OCI-LY1 (cell line): ENCODE measurements around the gene KLHL29.

ENCODE experiments used
- H2AFZ ChIP-seq: fragments of 200-600 bp; sonication (generic), shearing (Covaris generic); 2 replicates; pipeline ENCODE4 v1.6.0; 2014; ENCODE audit warnings: antibody characterized with exemption, mild to moderate bottlenecking, low read length
- H3F3A ChIP-seq: fragments of 200-600 bp; sonication (generic), shearing (Covaris generic); 2 replicates; pipeline ENCODE4 v1.6.0; 2014; ENCODE audit warnings: mild to moderate bottlenecking, antibody characterized with exemption, low read length, moderate library complexity; ENCODE audit not compliant: insufficient read depth
- H3K27ac ChIP-seq: fragments of 200-600 bp; sonication (generic); 2 replicates; pipeline ENCODE4 v1.5.1; 2014; ENCODE audit warnings: low read length, mixed run types, mild to moderate bottlenecking, low read depth; ENCODE audit not compliant: poor library complexity, severe bottlenecking
- H3K27me3 ChIP-seq: fragments of 200-600 bp; sonication (generic); 2 replicates; pipeline ENCODE4 v1.6.0; 2014; ENCODE audit warnings: antibody characterized with exemption, mild to moderate bottlenecking, low read length, moderate library complexity; ENCODE audit not compliant: insufficient read depth
- H3K36me3 ChIP-seq: fragments of 200-600 bp; sonication (generic); 2 replicates; pipeline ENCODE4 v1.6.1; 2014; ENCODE audit warnings: mild to moderate bottlenecking, antibody characterized with exemption, low read length, moderate library complexity, mixed read lengths; ENCODE audit not compliant: insufficient read depth
- H3K4me1 ChIP-seq: fragments of 200-600 bp; sonication (generic); 2 replicates; pipeline ENCODE4 v1.5.1; 2014; ENCODE audit warnings: mild to moderate bottlenecking, low read length, moderate library complexity; ENCODE audit not compliant: insufficient read depth, severe bottlenecking
- H3K4me2 ChIP-seq: fragments of 200-600 bp; sonication (generic), shearing (Covaris generic); 2 replicates; pipeline ENCODE4 v1.6.1; 2014; ENCODE audit warnings: low read length
- H3K4me3 ChIP-seq: fragments of 200-600 bp; sonication (generic); 2 replicates; pipeline ENCODE4 v1.5.1; 2014; ENCODE audit warnings: low read length, low read depth, mild to moderate bottlenecking, mixed read lengths; ENCODE audit not compliant: poor library complexity, severe bottlenecking
- H3K79me2 ChIP-seq: fragments of 200-600 bp; shearing (Covaris generic); 2 replicates; pipeline ENCODE4 v1.6.1; 2016; ENCODE audit warnings: mixed run types, low read length, mixed read lengths; ENCODE audit not compliant: insufficient read depth
- H3K9ac ChIP-seq: fragments of 200-600 bp; sonication (generic), shearing (Covaris generic); 2 replicates; pipeline ENCODE4 v1.6.1; 2014; ENCODE audit warnings: mild to moderate bottlenecking, low read length, mixed read lengths
- H3K9me2 ChIP-seq: fragments of 200-600 bp; sonication (generic), shearing (Covaris generic); 2 replicates; pipeline ENCODE4 v1.6.1; 2014; ENCODE audit warnings: low read depth, mild to moderate bottlenecking, low read length, mixed read lengths
- H3K9me3 ChIP-seq: fragments of 200-600 bp; shearing (Covaris generic); 2 replicates; pipeline ENCODE4 v1.6.1; 2014; ENCODE audit warnings: low read length, mixed read lengths
- H4K20me1 ChIP-seq: fragments of 200-600 bp; sonication (generic), shearing (Covaris generic); 2 replicates; pipeline ENCODE4 v1.6.0; 2016; ENCODE audit warnings: mild to moderate bottlenecking, low read length; ENCODE audit not compliant: insufficient read depth
- CTCF ChIP-seq: fragments of 200-600 bp; sonication (generic), shearing (Covaris generic); IDR thresholded peaks from 2 replicates; pipeline ENCODE4 v1.5.1; 2017; ENCODE audit warnings: mild to moderate bottlenecking, antibody characterized with exemption, low read length, moderate library complexity, mixed read lengths
- EZH2 ChIP-seq: fragments of 200-600 bp; sonication (generic), shearing (Covaris generic); IDR thresholded peaks from 2 replicates; pipeline ENCODE4 v1.8.0; 2017; ENCODE audit warnings: borderline replicate concordance, mixed run types, mild to moderate bottlenecking, antibody characterized with exemption, low read length, moderate library complexity, mixed read lengths

KLHL29 gene

GRCh38 chr2:23441414-23441813 is 56.4 kb downstream of the KLHL29 start:
- Histone ChIP-seq H2AFZ (no peak overlapping the region), H3K9ac (no peak overlapping the region), H3K27me3 (no peaks in the 10 kb centered on the region), H3K27ac (no peak overlapping the region), H3K79me2 (no peaks in the 10 kb centered on the region), H3K4me1 (no peaks in the 10 kb centered on the region), H3K4me2 (no peak overlapping the region), H3K36me3 (no peaks in the 10 kb centered on the region), H3K9me2 (no peaks in the 10 kb centered on the region), H3K4me3 (no peak overlapping the region), H4K20me1 (no peaks in the 10 kb centered on the region), H3F3A (no peaks in the 10 kb centered on the region), H3K9me3 (no peaks in the 10 kb centered on the region)
- no peak for TF ChIP-seq CTCF
- no peak for TF ChIP-seq EZH2

DNA sequence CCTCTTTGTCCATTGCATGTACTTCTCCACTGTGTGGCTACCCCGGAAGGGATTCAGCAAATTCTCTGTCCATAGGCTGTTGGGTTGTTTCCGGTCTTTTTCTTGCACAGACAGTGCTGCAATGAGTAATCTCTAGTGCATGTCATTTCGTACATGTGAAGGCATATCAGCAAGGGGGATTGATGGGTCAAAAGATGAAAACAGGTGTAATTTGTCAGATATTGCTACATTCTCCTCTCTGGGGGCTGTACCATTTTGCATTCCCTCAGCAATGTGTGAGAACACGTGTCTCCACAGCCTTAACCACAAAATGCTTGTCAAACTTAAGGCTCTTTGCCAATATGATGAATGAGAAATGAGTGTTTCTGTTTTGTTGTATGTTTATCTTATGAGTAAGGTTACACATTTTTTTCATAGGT is 60.5 kb downstream of the KLHL29 start:
- Histone ChIP-seq H3K9ac (no peak overlapping the region), H3K9me3 (no peaks in the 10 kb centered on the region), H3K36me3 (no peaks in the 10 kb centered on the region), H3K9me2 (no peaks in the 10 kb centered on the region), H4K20me1 (no peaks in the 10 kb centered on the region), H3K27me3 (no peaks in the 10 kb centered on the region), H3F3A (no peaks in the 10 kb centered on the region), H3K79me2 (no peaks in the 10 kb centered on the region), H3K4me2 (no peak overlapping the region), H3K27ac (no peak overlapping the region), H3K4me3 (no peak overlapping the region), H2AFZ (no peak overlapping the region), H3K4me1 (no peaks in the 10 kb centered on the region)
- no peak for TF ChIP-seq EZH2
- TF ChIP-seq CTCF = no peak

DNA sequence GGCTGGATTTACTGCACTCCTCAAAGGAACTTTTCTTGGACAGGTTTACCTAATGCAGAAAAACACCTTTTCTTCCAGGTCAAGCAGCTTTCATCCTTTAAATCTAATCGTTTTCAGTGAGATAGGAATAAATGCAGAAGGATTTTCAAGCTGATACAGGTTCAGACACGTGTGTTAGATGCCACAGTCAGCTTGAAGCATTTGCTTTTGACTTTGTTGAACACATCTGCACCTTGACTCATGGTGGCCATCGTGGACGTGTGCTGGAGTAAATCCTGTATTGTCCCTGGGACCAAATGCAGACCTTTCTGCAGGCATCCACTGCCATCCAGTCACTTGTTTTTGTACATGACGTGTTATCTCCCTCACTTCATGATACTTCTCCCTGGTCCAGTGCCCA is 61.9 kb downstream of the KLHL29 start:
- no peak overlapping the region for H3K4me3 ChIP-seq
- no peaks in the 10 kb centered on the region for H3F3A ChIP-seq
- no peaks in the 10 kb centered on the region for H4K20me1 ChIP-seq
- H3K9me2 ChIP-seq = no peaks in the 10 kb centered on the region
- H2AFZ ChIP-seq = no peak overlapping the region
- H3K36me3 ChIP-seq = no peaks in the 10 kb centered on the region
- H3K27ac ChIP-seq = no peak overlapping the region
- no peaks in the 10 kb centered on the region for H3K4me1 ChIP-seq
- no peak for TF ChIP-seq EZH2
- TF ChIP-seq CTCF = no peak
- H3K27me3 ChIP-seq = no peaks in the 10 kb centered on the region
- no peaks in the 10 kb centered on the region for H3K9me3 ChIP-seq
- H3K9ac ChIP-seq = no peak overlapping the region
- no peak overlapping the region for H3K4me2 ChIP-seq
- H3K79me2 ChIP-seq = no peaks in the 10 kb centered on the region
